GM23338 (cell line): Measurements from ENCODE around the gene CD247. TPM values are rescaled to one million over a fixed set of nuclear protein-coding genes. Genes with fewer than 3 reads are reported as not detected.

Experiments used
- ATAC-seq: fragments of 200-7000 bp; cut with Tn5 transposase; 3 replicates; pipeline ENCODE4 v1.9.1; 2020
- DNase-seq: peaks from one replicate; pipeline ENCODE4 v3.0.0-alpha.2; 2015; ENCODE audit warnings: low spot score
- H2AFZ ChIP-seq: fragments of 200-600 bp; sonication (generic); 2 replicates; pipeline ENCODE4 v1.8.0; 2016; ENCODE audit warnings: antibody characterized with exemption, mild to moderate bottlenecking, moderate library complexity
- H3F3A ChIP-seq: fragments of 200-600 bp; sonication (generic); replicated peaks from 2 replicates; pipeline ENCODE4 v1.8.0; 2017; ENCODE audit warnings: antibody characterized with exemption, mixed run types, low read depth
- H3K27ac ChIP-seq: fragments of 200-600 bp; sonication (generic); 2 replicates; pipeline ENCODE4 v1.6.1; 2016; ENCODE audit warnings: low read depth
- H3K27me3 ChIP-seq: fragments of 200-600 bp; sonication (generic); 2 replicates; pipeline ENCODE4 v1.8.0; 2016; ENCODE audit warnings: mild to moderate bottlenecking, mixed run types, moderate library complexity; ENCODE audit not compliant: insufficient read depth
- H3K36me3 ChIP-seq: fragments of 200-600 bp; sonication (generic); 2 replicates; pipeline ENCODE4 v1.8.0; 2016; ENCODE audit warnings: mild to moderate bottlenecking; ENCODE audit not compliant: insufficient read depth
- H3K4me1 ChIP-seq: fragments of 200-600 bp; sonication (generic); 2 replicates; pipeline ENCODE4 v1.8.0; 2016; ENCODE audit warnings: mild to moderate bottlenecking, moderate library complexity; ENCODE audit not compliant: insufficient read depth
- H3K4me2 ChIP-seq: fragments of 200-600 bp; sonication (generic); 2 replicates; pipeline ENCODE4 v1.7.1; 2017; ENCODE audit warnings: mixed run types
- H3K4me3 ChIP-seq: fragments of 200-600 bp; sonication (generic); 2 replicates; pipeline ENCODE4 v1.6.1; 2016; ENCODE audit warnings: mixed run types
- H3K79me2 ChIP-seq: fragments of 200-600 bp; sonication (generic); replicated peaks from 2 replicates; pipeline ENCODE4 v1.8.0; 2017; ENCODE audit warnings: mild to moderate bottlenecking; ENCODE audit not compliant: insufficient read depth
- H3K9me2 ChIP-seq: fragments of 200-600 bp; sonication (generic); 2 replicates; pipeline ENCODE4 v1.8.0; 2017; ENCODE audit not compliant: insufficient read depth
- H4K20me1 ChIP-seq: fragments of 200-600 bp; sonication (generic); replicated peaks from 2 replicates; pipeline ENCODE4 v1.8.0; 2017; ENCODE audit warnings: mild to moderate bottlenecking; ENCODE audit not compliant: insufficient read depth
- H3K27ac Mint-ChIP-seq: 2 replicates; pipeline ENCODE4 v1.8.0; 2020; ENCODE audit warnings: inconsistent platforms, mild to moderate bottlenecking, moderate library complexity, mixed read lengths
- H3K27me3 Mint-ChIP-seq: 3 replicates; pipeline ENCODE4 v1.8.0; 2022; ENCODE audit warnings: low read depth, mild to moderate bottlenecking, moderate library complexity, mixed read lengths, inconsistent platforms; ENCODE audit not compliant: insufficient read depth, poor library complexity
- H3K36me3 Mint-ChIP-seq: 3 replicates; pipeline ENCODE4 v1.8.0; 2021; ENCODE audit warnings: low read depth, mild to moderate bottlenecking, inconsistent platforms, moderate library complexity, mixed read lengths
- H3K4me1 Mint-ChIP-seq: 3 replicates; pipeline ENCODE4 v1.8.0; 2020; ENCODE audit warnings: mild to moderate bottlenecking, inconsistent platforms, mixed read lengths
- H3K4me3 Mint-ChIP-seq: 3 replicates; pipeline ENCODE4 v1.8.0; 2021; ENCODE audit warnings: moderate library complexity, mild to moderate bottlenecking, inconsistent platforms, mixed read lengths
- H3K9me3 Mint-ChIP-seq: 3 replicates; pipeline ENCODE4 v1.8.0; 2020; ENCODE audit warnings: moderate library complexity, mild to moderate bottlenecking, inconsistent platforms, mixed read lengths
- CREB1 ChIP-seq: fragments of 250-450 bp; sonication (Bioruptor Pico); IDR thresholded peaks from 2 replicates; pipeline ENCODE4 v1.5.0; 2020; ENCODE audit warnings: low read depth, mild to moderate bottlenecking, moderate library complexity
- EZH2 ChIP-seq: fragments of 200-600 bp; sonication (generic); IDR thresholded peaks from one replicate; pipeline ENCODE4 v1.8.0; 2017; ENCODE audit warnings: antibody characterized with exemption, mild to moderate bottlenecking, low read depth; ENCODE audit not compliant: unreplicated experiment
- EZH2phosphoT487 ChIP-seq: fragments of 200-600 bp; sonication (generic); IDR thresholded peaks from one replicate; pipeline ENCODE4 v1.8.1; 2018; ENCODE audit warnings: antibody characterized with exemption; ENCODE audit not compliant: unreplicated experiment
- JUNB ChIP-seq: IDR thresholded peaks from one replicate; pipeline ENCODE4 v1.6.1; 2016; ENCODE audit warnings: antibody characterized with exemption; ENCODE audit not compliant: unreplicated experiment
- POLR2AphosphoS5 ChIP-seq: IDR thresholded peaks from 2 replicates; pipeline ENCODE4 v1.6.1; 2016; ENCODE audit warnings: antibody characterized with exemption, low read depth
- STAT1 ChIP-seq: IDR thresholded peaks from one replicate; pipeline ENCODE4 v1.6.1; 2016; ENCODE audit warnings: antibody characterized with exemption; ENCODE audit not compliant: unreplicated experiment
- ZNF331 ChIP-seq: fragments of 250-450 bp; sonication (Bioruptor Pico); IDR thresholded peaks from 2 replicates; pipeline ENCODE4 v1.5.0; 2020; ENCODE audit warnings: low read depth, mild to moderate bottlenecking, moderate library complexity
- polyA plus RNA-seq: library from polyadenylated mRNA; unstranded; fragments of >200 nt; fragmentation: Nextera tagmentation; extraction: Ambion mirVana; gene quantifications from 2 replicates; pipeline ENCODE4 v1.2.1, GENCODE V29; 2016
- total RNA-seq: library from RNA; depleted of rRNA; stranded (reverse); fragments of >200 nt; shearing (Covaris generic); gene quantifications from 2 replicates; pipeline ENCODE4 v1.2.3, GENCODE V29; 2014
- TF ChIP-seq, protein P1 (sequence below): fragments of 250-450 bp; sonication (Bioruptor Pico); IDR thresholded peaks from 2 replicates; pipeline ENCODE4 v1.5.0; 2020; ENCODE audit warnings: mild to moderate bottlenecking, moderate library complexity
- TF ChIP-seq, protein P2 (sequence below), 2 experiments: fragments of 200-600 bp in 1 of 2; sonication (generic) in 1 of 2; conservative IDR thresholded peaks; 2 replicates each; pipeline versions ENCODE4 v1.5.1 to v1.6.1; 2016 to 2017; ENCODE audit warnings: antibody characterized with exemption in 2 of 2, low read depth in 2 of 2, mild to moderate bottlenecking in 2 of 2, moderate library complexity in 1 of 2
- TF ChIP-seq, protein P3 (sequence below): IDR thresholded peaks from 2 replicates; pipeline ENCODE4 v1.6.1; 2016; ENCODE audit warnings: antibody characterized with exemption

The CD247 gene
- total and polyA plus RNA-seq, 2 experiments from 2014 or later: 1.2 to 1.4 TPM

DNA sequence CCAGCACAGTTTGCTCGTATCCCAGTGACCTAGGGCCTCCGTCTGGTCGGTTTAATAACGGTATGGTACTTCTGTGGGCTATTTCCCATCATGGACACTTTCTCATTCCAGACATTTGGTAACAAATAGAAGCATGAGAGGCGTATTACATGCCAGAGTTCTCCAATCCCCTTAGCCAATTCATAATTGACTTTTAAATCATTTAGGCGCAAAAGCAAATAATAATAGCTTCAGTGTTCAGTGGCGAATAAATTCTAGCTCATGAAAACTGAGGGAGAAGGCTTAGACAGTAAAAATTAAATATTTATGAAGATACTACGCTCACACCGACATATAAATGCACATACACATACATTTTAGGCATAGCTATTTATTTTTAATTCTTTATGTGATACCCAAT, 50.6 kb downstream of the CD247 start (continued):
- TF ChIP-seq, protein P1, sequence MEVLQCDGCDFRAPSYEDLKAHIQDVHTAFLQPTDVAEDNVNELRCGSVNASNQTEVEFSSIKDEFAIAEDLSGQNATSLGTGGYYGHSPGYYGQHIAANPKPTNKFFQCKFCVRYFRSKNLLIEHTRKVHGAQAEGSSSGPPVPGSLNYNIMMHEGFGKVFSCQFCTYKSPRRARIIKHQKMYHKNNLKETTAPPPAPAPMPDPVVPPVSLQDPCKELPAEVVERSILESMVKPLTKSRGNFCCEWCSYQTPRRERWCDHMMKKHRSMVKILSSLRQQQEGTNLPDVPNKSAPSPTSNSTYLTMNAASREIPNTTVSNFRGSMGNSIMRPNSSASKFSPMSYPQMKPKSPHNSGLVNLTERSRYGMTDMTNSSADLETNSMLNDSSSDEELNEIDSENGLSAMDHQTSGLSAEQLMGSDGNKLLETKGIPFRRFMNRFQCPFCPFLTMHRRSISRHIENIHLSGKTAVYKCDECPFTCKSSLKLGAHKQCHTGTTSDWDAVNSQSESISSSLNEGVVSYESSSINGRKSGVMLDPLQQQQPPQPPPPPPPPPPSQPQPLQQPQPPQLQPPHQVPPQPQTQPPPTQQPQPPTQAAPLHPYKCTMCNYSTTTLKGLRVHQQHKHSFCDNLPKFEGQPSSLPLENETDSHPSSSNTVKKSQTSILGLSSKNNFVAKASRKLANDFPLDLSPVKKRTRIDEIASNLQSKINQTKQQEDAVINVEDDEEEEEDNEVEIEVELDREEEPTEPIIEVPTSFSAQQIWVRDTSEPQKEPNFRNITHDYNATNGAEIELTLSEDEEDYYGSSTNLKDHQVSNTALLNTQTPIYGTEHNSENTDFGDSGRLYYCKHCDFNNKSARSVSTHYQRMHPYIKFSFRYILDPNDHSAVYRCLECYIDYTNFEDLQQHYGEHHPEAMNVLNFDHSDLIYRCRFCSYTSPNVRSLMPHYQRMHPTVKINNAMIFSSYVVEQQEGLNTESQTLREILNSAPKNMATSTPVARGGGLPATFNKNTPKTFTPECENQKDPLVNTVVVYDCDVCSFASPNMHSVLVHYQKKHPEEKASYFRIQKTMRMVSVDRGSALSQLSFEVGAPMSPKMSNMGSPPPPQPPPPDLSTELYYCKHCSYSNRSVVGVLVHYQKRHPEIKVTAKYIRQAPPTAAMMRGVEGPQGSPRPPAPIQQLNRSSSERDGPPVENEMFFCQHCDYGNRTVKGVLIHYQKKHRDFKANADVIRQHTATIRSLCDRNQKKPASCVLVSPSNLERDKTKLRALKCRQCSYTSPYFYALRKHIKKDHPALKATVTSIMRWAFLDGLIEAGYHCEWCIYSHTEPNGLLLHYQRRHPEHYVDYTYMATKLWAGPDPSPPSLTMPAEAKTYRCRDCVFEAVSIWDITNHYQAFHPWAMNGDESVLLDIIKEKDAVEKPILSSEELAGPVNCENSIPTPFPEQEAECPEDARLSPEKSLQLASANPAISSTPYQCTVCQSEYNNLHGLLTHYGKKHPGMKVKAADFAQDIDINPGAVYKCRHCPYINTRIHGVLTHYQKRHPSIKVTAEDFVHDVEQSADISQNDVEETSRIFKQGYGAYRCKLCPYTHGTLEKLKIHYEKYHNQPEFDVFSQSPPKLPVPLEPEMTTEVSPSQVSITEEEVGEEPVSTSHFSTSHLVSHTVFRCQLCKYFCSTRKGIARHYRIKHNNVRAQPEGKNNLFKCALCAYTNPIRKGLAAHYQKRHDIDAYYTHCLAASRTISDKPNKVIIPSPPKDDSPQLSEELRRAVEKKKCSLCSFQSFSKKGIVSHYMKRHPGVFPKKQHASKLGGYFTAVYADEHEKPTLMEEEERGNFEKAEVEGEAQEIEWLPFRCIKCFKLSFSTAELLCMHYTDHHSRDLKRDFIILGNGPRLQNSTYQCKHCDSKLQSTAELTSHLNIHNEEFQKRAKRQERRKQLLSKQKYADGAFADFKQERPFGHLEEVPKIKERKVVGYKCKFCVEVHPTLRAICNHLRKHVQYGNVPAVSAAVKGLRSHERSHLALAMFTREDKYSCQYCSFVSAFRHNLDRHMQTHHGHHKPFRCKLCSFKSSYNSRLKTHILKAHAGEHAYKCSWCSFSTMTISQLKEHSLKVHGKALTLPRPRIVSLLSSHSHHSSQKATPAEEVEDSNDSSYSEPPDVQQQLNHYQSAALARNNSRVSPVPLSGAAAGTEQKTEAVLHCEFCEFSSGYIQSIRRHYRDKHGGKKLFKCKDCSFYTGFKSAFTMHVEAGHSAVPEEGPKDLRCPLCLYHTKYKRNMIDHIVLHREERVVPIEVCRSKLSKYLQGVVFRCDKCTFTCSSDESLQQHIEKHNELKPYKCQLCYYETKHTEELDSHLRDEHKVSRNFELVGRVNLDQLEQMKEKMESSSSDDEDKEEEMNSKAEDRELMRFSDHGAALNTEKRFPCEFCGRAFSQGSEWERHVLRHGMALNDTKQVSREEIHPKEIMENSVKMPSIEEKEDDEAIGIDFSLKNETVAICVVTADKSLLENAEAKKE (CRISPR knock-in tag): no peak
- TF ChIP-seq, protein P2, sequence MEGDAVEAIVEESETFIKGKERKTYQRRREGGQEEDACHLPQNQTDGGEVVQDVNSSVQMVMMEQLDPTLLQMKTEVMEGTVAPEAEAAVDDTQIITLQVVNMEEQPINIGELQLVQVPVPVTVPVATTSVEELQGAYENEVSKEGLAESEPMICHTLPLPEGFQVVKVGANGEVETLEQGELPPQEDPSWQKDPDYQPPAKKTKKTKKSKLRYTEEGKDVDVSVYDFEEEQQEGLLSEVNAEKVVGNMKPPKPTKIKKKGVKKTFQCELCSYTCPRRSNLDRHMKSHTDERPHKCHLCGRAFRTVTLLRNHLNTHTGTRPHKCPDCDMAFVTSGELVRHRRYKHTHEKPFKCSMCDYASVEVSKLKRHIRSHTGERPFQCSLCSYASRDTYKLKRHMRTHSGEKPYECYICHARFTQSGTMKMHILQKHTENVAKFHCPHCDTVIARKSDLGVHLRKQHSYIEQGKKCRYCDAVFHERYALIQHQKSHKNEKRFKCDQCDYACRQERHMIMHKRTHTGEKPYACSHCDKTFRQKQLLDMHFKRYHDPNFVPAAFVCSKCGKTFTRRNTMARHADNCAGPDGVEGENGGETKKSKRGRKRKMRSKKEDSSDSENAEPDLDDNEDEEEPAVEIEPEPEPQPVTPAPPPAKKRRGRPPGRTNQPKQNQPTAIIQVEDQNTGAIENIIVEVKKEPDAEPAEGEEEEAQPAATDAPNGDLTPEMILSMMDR (conservative IDR thresholded peaks at IDR 0.05; ENCODE audit: low read depth in 2 of 2): no peak

DNA sequence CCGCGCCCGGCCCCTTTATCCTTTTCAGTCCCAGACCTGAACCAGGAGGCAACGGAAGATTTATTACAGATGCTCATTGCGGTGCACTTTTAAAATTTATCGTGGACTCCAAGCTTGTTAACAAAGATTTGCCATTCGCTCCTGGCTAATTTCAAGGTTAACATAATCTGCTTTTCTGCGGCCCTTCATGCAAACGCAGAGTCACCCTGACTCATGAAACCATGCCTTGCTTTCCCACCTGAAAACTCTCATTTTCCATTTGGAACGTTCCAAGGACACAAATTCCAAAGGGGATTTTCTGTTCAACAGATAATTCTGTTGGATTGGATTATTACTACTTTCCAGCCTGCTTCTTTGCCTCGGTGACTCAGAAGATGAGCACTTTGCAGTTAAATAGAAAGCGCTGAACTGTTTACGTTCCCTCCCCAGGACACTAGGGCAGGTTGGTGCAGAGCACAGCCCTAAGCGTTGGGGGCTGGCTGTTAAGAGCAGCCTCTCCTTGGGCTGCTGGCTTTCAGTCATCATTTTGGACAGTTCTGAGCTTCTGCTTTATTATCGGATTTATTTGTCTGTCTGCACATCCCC, 51.1 kb downstream of the CD247 start:
- Histone ChIP-seq H3K79me2 (no peaks in the 10 kb centered on the region), H2AFZ (peak overlapping the region; percentile 80), H4K20me1 (no peaks in the 10 kb centered on the region), H3K9me2 (no peaks in the 10 kb centered on the region), H3K27me3 (no peaks in the 10 kb centered on the region), H3K36me3 (no peaks in the 10 kb centered on the region), H3K4me3 (no peak overlapping the region), H3K4me1 (peaks cover 12% of the 10 kb centered on the region), H3K27ac (no peak overlapping the region), H3F3A (no peaks in the 10 kb centered on the region), H3K4me2 (peak overlapping the region; percentile 58)
- DNase-seq (peak; percentile 28), ATAC-seq (peak; percentile 87)
- H3K4me3 Mint-ChIP-seq: no peak overlapping the region
- no peaks in the 10 kb centered on the region for H3K36me3 Mint-ChIP-seq
- H3K27ac Mint-ChIP-seq: no peak overlapping the region
- H3K9me3 Mint-ChIP-seq: no peaks in the 10 kb centered on the region
- H3K27me3 Mint-ChIP-seq: peaks cover 3% of the 10 kb centered on the region
- H3K4me1 Mint-ChIP-seq: peaks cover 37% of the 10 kb centered on the region
- TF ChIP-seq CREB1 (CRISPR knock-in tag): no peak
- TF ChIP-seq EZH2: no peak
- TF ChIP-seq JUNB: no peak
- TF ChIP-seq EZH2phosphoT487: no peak
- TF ChIP-seq, protein P3, sequence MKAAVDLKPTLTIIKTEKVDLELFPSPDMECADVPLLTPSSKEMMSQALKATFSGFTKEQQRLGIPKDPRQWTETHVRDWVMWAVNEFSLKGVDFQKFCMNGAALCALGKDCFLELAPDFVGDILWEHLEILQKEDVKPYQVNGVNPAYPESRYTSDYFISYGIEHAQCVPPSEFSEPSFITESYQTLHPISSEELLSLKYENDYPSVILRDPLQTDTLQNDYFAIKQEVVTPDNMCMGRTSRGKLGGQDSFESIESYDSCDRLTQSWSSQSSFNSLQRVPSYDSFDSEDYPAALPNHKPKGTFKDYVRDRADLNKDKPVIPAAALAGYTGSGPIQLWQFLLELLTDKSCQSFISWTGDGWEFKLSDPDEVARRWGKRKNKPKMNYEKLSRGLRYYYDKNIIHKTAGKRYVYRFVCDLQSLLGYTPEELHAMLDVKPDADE: no peak
- TF ChIP-seq STAT1: no peak
- no peak for TF ChIP-seq POLR2AphosphoS5
- TF ChIP-seq ZNF331 (CRISPR knock-in tag): peak; percentile 84
